PC-9 (cell line): ENCODE results near the gene PNPLA3.

Experiments
- EZH2 ChIP-seq: fragments of 200-600 bp; sonication (generic); IDR thresholded peaks from 2 replicates; pipeline ENCODE4 v1.8.0; 2017; ENCODE audit warnings: antibody characterized with exemption, low read depth
- TF ChIP-seq, protein P1 (sequence below): fragments of 200-600 bp; sonication (generic); conservative IDR thresholded peaks from 2 replicates; pipeline ENCODE4 v1.6.1; 2017; ENCODE audit warnings: mixed run types, antibody characterized with exemption, mild to moderate bottlenecking, moderate library complexity

DNA sequence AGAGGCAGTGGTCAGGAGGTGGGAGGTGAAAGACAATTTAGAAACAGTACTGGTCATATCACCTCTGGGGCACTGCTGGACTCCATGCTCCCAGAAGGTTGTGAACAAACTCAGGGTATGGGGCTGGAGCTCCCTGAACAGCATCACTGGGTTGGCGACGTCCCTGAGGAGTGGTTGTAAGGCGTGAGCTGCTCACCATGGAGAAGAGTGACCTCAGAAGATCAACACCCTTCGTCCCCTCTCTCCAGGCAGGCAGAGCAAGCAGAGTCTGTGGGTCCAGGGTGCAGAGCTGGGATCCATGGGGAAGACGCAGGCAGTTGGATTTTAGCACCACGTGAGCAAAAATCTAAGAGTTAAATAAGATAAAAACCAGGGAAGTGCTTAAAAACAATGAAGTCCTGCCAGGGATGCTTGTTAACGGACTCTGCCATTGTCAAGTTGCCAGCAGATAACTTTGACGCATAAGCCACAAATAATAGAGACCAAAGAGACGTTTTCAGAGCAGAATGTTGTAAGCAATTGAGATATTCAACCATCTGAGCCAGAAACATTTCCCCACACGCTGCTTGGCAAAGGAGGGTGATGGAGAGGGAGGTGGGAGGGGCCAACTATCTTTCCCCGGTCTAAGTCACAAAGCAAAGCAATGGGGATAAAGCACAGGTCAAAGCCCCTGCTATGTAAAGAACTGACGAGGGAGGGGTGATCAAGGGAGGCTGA lies 45.4 kb upstream of the PNPLA3 start:
- TF ChIP-seq, protein P1, sequence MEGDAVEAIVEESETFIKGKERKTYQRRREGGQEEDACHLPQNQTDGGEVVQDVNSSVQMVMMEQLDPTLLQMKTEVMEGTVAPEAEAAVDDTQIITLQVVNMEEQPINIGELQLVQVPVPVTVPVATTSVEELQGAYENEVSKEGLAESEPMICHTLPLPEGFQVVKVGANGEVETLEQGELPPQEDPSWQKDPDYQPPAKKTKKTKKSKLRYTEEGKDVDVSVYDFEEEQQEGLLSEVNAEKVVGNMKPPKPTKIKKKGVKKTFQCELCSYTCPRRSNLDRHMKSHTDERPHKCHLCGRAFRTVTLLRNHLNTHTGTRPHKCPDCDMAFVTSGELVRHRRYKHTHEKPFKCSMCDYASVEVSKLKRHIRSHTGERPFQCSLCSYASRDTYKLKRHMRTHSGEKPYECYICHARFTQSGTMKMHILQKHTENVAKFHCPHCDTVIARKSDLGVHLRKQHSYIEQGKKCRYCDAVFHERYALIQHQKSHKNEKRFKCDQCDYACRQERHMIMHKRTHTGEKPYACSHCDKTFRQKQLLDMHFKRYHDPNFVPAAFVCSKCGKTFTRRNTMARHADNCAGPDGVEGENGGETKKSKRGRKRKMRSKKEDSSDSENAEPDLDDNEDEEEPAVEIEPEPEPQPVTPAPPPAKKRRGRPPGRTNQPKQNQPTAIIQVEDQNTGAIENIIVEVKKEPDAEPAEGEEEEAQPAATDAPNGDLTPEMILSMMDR, result no peak
- TF ChIP-seq EZH2, result no peak
